CD14-positive monocyte (primary cell): ENCODE results near the gene RBM4B. TPM values are rescaled to one million over a fixed set of nuclear protein-coding genes. Genes with fewer than 3 reads are reported as not detected.
A peak's percentile ranks its signal among the peaks of the same experiment; 100 is the strongest.

Experiments
- DNase-seq, 3 donors: peaks; one replicate each; pipeline ENCODE4 v3.0.0-alpha.2; 2011 to 2022
- H2AFZ ChIP-seq: 2 replicates; pipeline ENCODE4 v1.6.0; 2012; ENCODE audit warnings: mild to moderate bottlenecking, low read depth, low read length, inconsistent platforms; ENCODE audit not compliant: insufficient read depth, poor library complexity, severe bottlenecking
- H3K27ac ChIP-seq, 2 donors: 1 replicate in 1 of 2; 2 replicates in 1 of 2; pipeline ENCODE4 v1.5.1; 2012 to 2013; ENCODE audit warnings: low read length in 2 of 2, control low read depth in 1 of 2, inconsistent platforms in 1 of 2, low read depth in 1 of 2, mild to moderate bottlenecking in 1 of 2
- H3K27me3 ChIP-seq, 2 donors: one replicate each; pipeline versions ENCODE4 v1.6.0 to v1.6.1; 2011 to 2013; ENCODE audit warnings: low read length in 2 of 2; ENCODE audit not compliant: control insufficient read depth in 2 of 2, insufficient read depth in 2 of 2
- H3K36me3 ChIP-seq, 2 donors: replicated peaks in 1 of 2; 1 replicate in 1 of 2; 2 replicates in 1 of 2; pipeline versions ENCODE4 v1.5.1 to v1.6.1; 2012 to 2013; ENCODE audit warnings: low read length in 2 of 2, control low read depth in 1 of 2, inconsistent platforms in 1 of 2, mild to moderate bottlenecking in 1 of 2; ENCODE audit not compliant: insufficient read depth in 2 of 2, control insufficient read depth in 1 of 2
- H3K4me1 ChIP-seq, 2 donors: 1 replicate in 1 of 2; 2 replicates in 1 of 2; pipeline versions ENCODE4 v1.5.1 to v1.6.1; 2012 to 2013; ENCODE audit warnings: low read length in 2 of 2, control low read depth in 1 of 2, inconsistent platforms in 1 of 2, mild to moderate bottlenecking in 1 of 2, moderate library complexity in 1 of 2; ENCODE audit not compliant: insufficient read depth in 2 of 2, control insufficient read depth in 1 of 2
- H3K4me2 ChIP-seq: replicated peaks from 2 replicates; pipeline ENCODE3; 2012; ENCODE audit warnings: low read length, moderate library complexity, mild to moderate bottlenecking; ENCODE audit not compliant: poor library complexity, severe bottlenecking; ENCODE audit errors: extremely low read depth
- H3K4me3 ChIP-seq, 3 experiments: fragments of 200-600 bp in 1 of 3; sonication (generic) in 1 of 3; replicated peaks in 1 of 3; 1 replicate in 2 of 3; 2 replicates in 1 of 3; pipeline ENCODE4 v1.5.1; 2011 to 2013; ENCODE audit warnings: low read length in 3 of 3, mild to moderate bottlenecking in 3 of 3, control low read depth in 2 of 3, low read depth in 2 of 3, inconsistent platforms in 1 of 3, moderate library complexity in 1 of 3
- H3K79me2 ChIP-seq: 2 replicates; pipeline ENCODE4 v1.6.0; 2012; ENCODE audit warnings: mild to moderate bottlenecking, control low read depth, inconsistent platforms, low read length, moderate library complexity; ENCODE audit not compliant: insufficient read depth
- H3K9ac ChIP-seq: 2 replicates; pipeline ENCODE4 v1.6.0; 2017; ENCODE audit warnings: low read length, mild to moderate bottlenecking; ENCODE audit not compliant: insufficient read depth, poor library complexity, severe bottlenecking
- H3K9me3 ChIP-seq, 2 donors: replicated peaks in 1 of 2; 1 replicate in 1 of 2; 2 replicates in 1 of 2; pipeline versions ENCODE4 v1.5.1 to v1.6.1; 2012 to 2013; ENCODE audit warnings: low read length in 2 of 2, control low read depth in 1 of 2; ENCODE audit not compliant: control insufficient read depth in 1 of 2, insufficient read depth in 1 of 2
- H4K20me1 ChIP-seq: 2 replicates; pipeline ENCODE4 v1.6.0; 2012; ENCODE audit warnings: mild to moderate bottlenecking, low read length, control low read depth, moderate library complexity; ENCODE audit not compliant: insufficient read depth
- H3K27ac Mint-ChIP-seq, 7 donors: one replicate each; pipeline ENCODE4 v1.8.0; 2020; ENCODE audit warnings: mild to moderate bottlenecking in 7 of 7, mixed read lengths in 7 of 7, moderate library complexity in 6 of 7, inconsistent platforms in 2 of 7
- H3K27me3 Mint-ChIP-seq, 3 donors: one replicate each; pipeline ENCODE4 v1.8.0; 2021 to 2022; ENCODE audit warnings: low read depth in 3 of 3, mild to moderate bottlenecking in 3 of 3, mixed read lengths in 3 of 3, moderate library complexity in 3 of 3, inconsistent platforms in 1 of 3
- H3K36me3 Mint-ChIP-seq, 2 donors: one replicate each; pipeline ENCODE4 v1.8.0; 2020; ENCODE audit warnings: mixed read lengths in 2 of 2, inconsistent platforms in 1 of 2, mild to moderate bottlenecking in 1 of 2
- H3K4me1 Mint-ChIP-seq: one replicate; pipeline ENCODE4 v1.8.0; 2020; ENCODE audit warnings: mild to moderate bottlenecking, mixed read lengths
- H3K4me3 Mint-ChIP-seq, 2 donors: one replicate each; pipeline ENCODE4 v1.8.0; 2020; ENCODE audit warnings: mild to moderate bottlenecking in 2 of 2, mixed read lengths in 2 of 2, moderate library complexity in 1 of 2
- H3K9me3 Mint-ChIP-seq, 7 donors: one replicate each; pipeline ENCODE4 v1.8.0; 2020 to 2022; ENCODE audit warnings: mixed read lengths in 7 of 7, mild to moderate bottlenecking in 6 of 7, moderate library complexity in 6 of 7, inconsistent platforms in 2 of 7
- WGBS: methylation state at CpG from one replicate; pipeline ENCODE4 v1.1.5; 2013; ENCODE audit warnings: missing lambda C conversion rate; ENCODE audit not compliant: insufficient coverage; 5-methylcytosine and 5-hydroxymethylcytosine counted together
- intact Hi-C, 2 donors: fragments of 100-400 bp; cut with micrococcal nuclease; formaldehyde crosslinking; loops; one replicate each; pipeline versions ENCODE4 v1.15.0 to v1.15.1; 2023
- polyA plus RNA-seq, 3 donors: library from polyadenylated mRNA; depleted of rRNA in 1 of 3; unstranded in 2 of 3; stranded (reverse) in 1 of 3; fragments of 300-500 nt in 2 of 3; fragments of >200 nt in 1 of 3; fragmentation: Illumina TruSeq in 2 of 3; gene quantifications; 1 replicate in 2 of 3; 2 replicates in 1 of 3; pipeline ENCODE4 v1.2.3, GENCODE V29; 2012 to 2021
- TF ChIP-seq, protein P1 (sequence below): fragments of 200-600 bp; IDR thresholded peaks from one replicate; pipeline ENCODE4 v1.8.0; 2022; ENCODE audit warnings: antibody characterized with exemption, mild to moderate bottlenecking

RBM4B gene
- polyA plus RNA-seq, 3 donors, result 7.8 to 14.3 (median 11.2) TPM

DNA sequence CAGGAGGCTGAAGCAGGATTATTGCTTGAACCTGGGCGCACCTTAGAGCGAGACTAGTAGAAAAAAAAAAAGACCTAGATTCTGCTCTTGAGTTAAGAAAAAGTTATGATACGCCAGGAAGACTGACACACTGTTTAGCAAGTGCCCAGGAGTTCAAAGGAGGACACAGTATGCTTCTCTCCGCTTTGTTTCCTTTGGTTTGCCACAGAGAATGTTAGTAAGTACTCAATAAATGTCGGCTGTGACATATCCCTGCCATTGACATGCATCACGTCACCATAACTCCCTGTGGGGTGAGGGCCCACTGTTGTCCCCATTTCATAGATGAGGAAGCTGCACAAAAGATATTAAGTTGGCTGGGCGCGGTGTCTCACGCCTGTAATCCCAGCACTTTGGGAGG, 44.3 kb upstream of the RBM4B start:
- Mint-ChIP-seq H3K4me1 (peaks cover 8% of the 10 kb centered on the region), H3K4me3 (peak overlapping the region in 1 of 2 donors; percentile 31), H3K36me3 (peaks cover 0 to 2% of the 10 kb centered on the region in 2 donors), H3K27ac (no peak overlapping the region), H3K27me3 (peaks cover 38 to 44% (median 43%) of the 10 kb centered on the region in 3 donors), H3K9me3 (peaks cover 0 to 10% (median 3%) of the 10 kb centered on the region in 7 donors)
- H4K20me1 ChIP-seq, result no peaks in the 10 kb centered on the region
- DNase-seq, result no peak
- peaks cover 0 to 15% of the 10 kb centered on the region in 2 donors for H3K9me3 ChIP-seq
- peaks cover 26 to 34% of the 10 kb centered on the region in 2 donors for H3K27me3 ChIP-seq
- no peak overlapping the region for H2AFZ ChIP-seq
- no peak overlapping the region for H3K4me3 ChIP-seq
- no peaks in the 10 kb centered on the region for H3K79me2 ChIP-seq
- intact Hi-C loops, result no loop called here
- TF ChIP-seq, protein P1, sequence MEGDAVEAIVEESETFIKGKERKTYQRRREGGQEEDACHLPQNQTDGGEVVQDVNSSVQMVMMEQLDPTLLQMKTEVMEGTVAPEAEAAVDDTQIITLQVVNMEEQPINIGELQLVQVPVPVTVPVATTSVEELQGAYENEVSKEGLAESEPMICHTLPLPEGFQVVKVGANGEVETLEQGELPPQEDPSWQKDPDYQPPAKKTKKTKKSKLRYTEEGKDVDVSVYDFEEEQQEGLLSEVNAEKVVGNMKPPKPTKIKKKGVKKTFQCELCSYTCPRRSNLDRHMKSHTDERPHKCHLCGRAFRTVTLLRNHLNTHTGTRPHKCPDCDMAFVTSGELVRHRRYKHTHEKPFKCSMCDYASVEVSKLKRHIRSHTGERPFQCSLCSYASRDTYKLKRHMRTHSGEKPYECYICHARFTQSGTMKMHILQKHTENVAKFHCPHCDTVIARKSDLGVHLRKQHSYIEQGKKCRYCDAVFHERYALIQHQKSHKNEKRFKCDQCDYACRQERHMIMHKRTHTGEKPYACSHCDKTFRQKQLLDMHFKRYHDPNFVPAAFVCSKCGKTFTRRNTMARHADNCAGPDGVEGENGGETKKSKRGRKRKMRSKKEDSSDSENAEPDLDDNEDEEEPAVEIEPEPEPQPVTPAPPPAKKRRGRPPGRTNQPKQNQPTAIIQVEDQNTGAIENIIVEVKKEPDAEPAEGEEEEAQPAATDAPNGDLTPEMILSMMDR, result no peak
- no peak overlapping the region for H3K4me2 ChIP-seq
- H3K9ac ChIP-seq, result no peak overlapping the region
- peaks cover 0 to under 1% of the 10 kb centered on the region in 2 donors for H3K4me1 ChIP-seq
- WGBS, result 94% methylated on average over 5 of the region's 9 CpGs
- no peaks in the 10 kb centered on the region for H3K36me3 ChIP-seq
- no peak overlapping the region for H3K27ac ChIP-seq

DNA sequence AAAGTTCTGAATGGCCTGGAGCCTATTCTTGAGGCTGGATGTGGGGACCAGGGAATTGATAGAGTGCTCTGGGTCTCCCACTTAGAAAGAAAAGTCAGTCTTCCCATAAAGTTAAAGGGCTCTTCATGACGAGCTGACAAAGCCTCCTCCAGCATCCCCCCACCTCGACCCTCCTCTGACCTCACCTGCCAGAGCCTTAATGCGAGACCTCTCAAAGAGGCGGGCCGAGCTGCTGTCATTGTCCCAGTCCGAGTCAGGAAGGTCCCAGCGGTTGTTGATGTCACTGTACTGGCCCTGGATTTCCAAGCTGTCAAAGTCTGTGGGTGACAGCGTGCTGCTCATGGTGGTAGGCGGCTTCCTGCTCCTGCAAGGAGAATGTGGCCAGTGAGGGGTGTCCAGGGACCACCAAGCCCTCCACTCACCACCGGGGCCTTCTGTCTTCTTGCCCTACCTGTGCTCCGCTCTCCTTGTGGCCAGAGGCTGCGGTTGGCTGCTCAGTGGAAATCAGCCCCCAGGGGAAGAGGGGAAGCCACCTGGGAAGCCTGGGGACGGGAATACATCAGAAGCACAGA, 43.3 kb upstream of the RBM4B start:
- H3K27ac ChIP-seq, result no peak overlapping the region
- Mint-ChIP-seq H3K27ac (no peak overlapping the region), H3K4me3 (no peak overlapping the region), H3K4me1 (peaks cover 12% of the 10 kb centered on the region), H3K36me3 (peaks cover 0 to 2% of the 10 kb centered on the region in 2 donors), H3K9me3 (peaks cover 0 to 4% (median 0%) of the 10 kb centered on the region in 7 donors), H3K27me3 (peaks cover 29 to 34% (median 33%) of the 10 kb centered on the region in 3 donors)
- 92% methylated on average over 9 of the region's 13 CpGs for WGBS
- H3K79me2 ChIP-seq, result no peaks in the 10 kb centered on the region
- H3K4me3 ChIP-seq, result no peak overlapping the region
- no peak overlapping the region for H3K9ac ChIP-seq
- peaks cover 0 to 6% of the 10 kb centered on the region in 2 donors for H3K9me3 ChIP-seq
- H3K4me1 ChIP-seq, result no peaks in the 10 kb centered on the region
- no peak for DNase-seq
- H2AFZ ChIP-seq, result no peak overlapping the region
- no peak overlapping the region for H3K4me2 ChIP-seq
- TF ChIP-seq, protein P1, result no peak
- no peaks in the 10 kb centered on the region for H4K20me1 ChIP-seq
- H3K27me3 ChIP-seq, result peaks cover 17 to 24% of the 10 kb centered on the region in 2 donors
- intact Hi-C loops, result no loop called here
- H3K36me3 ChIP-seq, result no peaks in the 10 kb centered on the region
